Measurements from ENCODE around the gene HLA-DRA. TPM values are rescaled to one million over a fixed set of nuclear protein-coding genes. Genes with fewer than 3 reads are reported as not detected.

HLA-DRA gene
- total RNA-seq, 1 donor from 2014 or later, result 40.1 TPM

Other genes with a start within 250 kb of the HLA-DRA start
- 91.9 and 94.0 TPM in 2 replicates for gene PBX2, start 249.7 kb upstream of the HLA-DRA start, total RNA-seq
- gene GPSM3, start 247.2 kb upstream of the HLA-DRA start, total RNA-seq, result 82.5 and 84.7 TPM in 2 replicates
- gene NOTCH4, start 215.8 kb upstream of the HLA-DRA start, total RNA-seq, result 0.66 and 0.73 TPM in 2 replicates
- gene TSBP1, start 68.0 kb upstream of the HLA-DRA start, total RNA-seq, result not detected in 2 replicates
- not detected in 2 replicates for gene BTNL2, start 32.7 kb upstream of the HLA-DRA start, total RNA-seq
- 15.8 and 20.3 TPM in 2 replicates for gene HLA-DRB5, start 90.4 kb downstream of the HLA-DRA start, total RNA-seq
- gene HLA-DRB1, start 150.0 kb downstream of the HLA-DRA start, total RNA-seq, result 33.1 and 33.7 TPM in 2 replicates
- gene HLA-DQA1, start 197.5 kb downstream of the HLA-DRA start, total RNA-seq, result 12.5 and 13.3 TPM in 2 replicates
- gene HLA-DQB1, start 226.8 kb downstream of the HLA-DRA start, total RNA-seq, result 4.3 and 4.7 TPM in 2 replicates

All from activated T-helper 1 cell treated with anti-CD3 and anti-CD28 coated beads, Interleukin-12 subunit alpha, Interleukin-12 subunit beta, Interleukin-2, Interleukin-4 antibody, amounts not matched to agents 30 ng/mL and 10 ng/mL and 1 ng/mL, durations not matched to agents 14 hours and 24 hours and 36 hours (primary cell).